GM12878 (cell line): ENCODE results near the gene GAREM1. TPM values are rescaled to one million over a fixed set of nuclear protein-coding genes. Genes with fewer than 3 reads are reported as not detected.

Experiments used
- ATAC-seq: fragments of 200-7000 bp; cut with Tn5 transposase; 3 replicates; pipeline ENCODE4 v1.9.1; 2020; ENCODE audit warnings: mild to moderate bottlenecking, moderate library complexity
- BruUV-seq: library from RNA; stranded (reverse); fragments of 400-500 nt; replicated peaks from 2 replicates; lab custom pipeline; 2021; lab: Mats Ljungman, UMichigan
- CTCF ChIA-PET: fragments of 300-600 bp; sonication (Branson Sonifier 250); formaldehyde crosslinking; extraction: SDS; loops from one replicate; lab custom pipeline; 2021; ENCODE audit warnings: inconsistent platforms; lab: Yijun Ruan, JAX
- POLR2A ChIA-PET: fragments of 350-600 bp; formaldehyde crosslinking; extraction: SDS; loops from one replicate; lab custom pipeline; 2021; ENCODE audit warnings: inconsistent platforms; lab: Charles Lee
- RAD21 ChIA-PET: fragments of 300-600 bp; sonication (Branson Sonifier 250); formaldehyde crosslinking; loops from one replicate; lab custom pipeline; 2023; ENCODE audit warnings: antibody characterized with exemption; ENCODE audit not compliant: unreplicated experiment; lab: Charles Lee
- SMC1A ChIA-PET: fragments of 300-600 bp; sonication (Branson Sonifier 250); formaldehyde crosslinking; loops from one replicate; lab custom pipeline; 2023; ENCODE audit not compliant: unreplicated experiment, uncharacterized antibody; lab: Charles Lee
- DNase-seq: peaks from one replicate; pipeline ENCODE4 v3.0.0-alpha.2; 2011; ENCODE audit warnings: low read depth, low spot score
- FAIRE-seq: peaks from 3 replicates; lab custom pipeline; 2011; peaks lifted over from hg19 to GRCh38; lab: Jason Lieb, UNC
- H2AFZ ChIP-seq: 2 replicates; pipeline ENCODE4 v1.6.0; 2011; ENCODE audit warnings: low read depth, low read length, control low read depth; ENCODE audit not compliant: control insufficient read depth
- H3K27ac ChIP-seq: 2 replicates; pipeline ENCODE4 v1.5.1; 2011; ENCODE audit warnings: control low read depth; ENCODE audit not compliant: control insufficient read depth, insufficient read depth
- H3K27me3 ChIP-seq, 2 experiments: replicated peaks in 1 of 2; 2 replicates each; pipeline versions ENCODE4 v1.6.0 to v1.6.1; 2011; ENCODE audit warnings: low read length in 1 of 2; ENCODE audit not compliant: control insufficient read depth in 2 of 2, insufficient read depth in 2 of 2
- H3K36me3 ChIP-seq, 2 experiments: 2 replicates each; pipeline ENCODE4 v1.5.1; 2011; ENCODE audit warnings: low read length in 1 of 2; ENCODE audit not compliant: control insufficient read depth in 2 of 2, insufficient read depth in 2 of 2
- H3K4me1 ChIP-seq: 2 replicates; pipeline ENCODE4 v1.6.1; 2011; ENCODE audit warnings: mild to moderate bottlenecking, low read length, moderate library complexity, mixed read lengths; ENCODE audit not compliant: control insufficient read depth, insufficient read depth
- H3K4me2 ChIP-seq: 2 replicates; pipeline ENCODE4 v1.6.0; 2011; ENCODE audit warnings: control low read depth; ENCODE audit not compliant: control insufficient read depth, insufficient read depth
- H3K4me3 ChIP-seq: fragments of 200-600 bp; sonication (generic); 2 replicates; pipeline ENCODE4 v1.5.1; 2016
- H3K79me2 ChIP-seq: 2 replicates; pipeline ENCODE4 v1.6.0; 2011; ENCODE audit warnings: low read length; ENCODE audit not compliant: control insufficient read depth, insufficient read depth
- H3K9ac ChIP-seq: 2 replicates; pipeline ENCODE4 v1.8.0; 2011; ENCODE audit warnings: low read length, control low read depth, mixed read lengths; ENCODE audit not compliant: control insufficient read depth, insufficient read depth
- H3K9me3 ChIP-seq: replicated peaks from 3 replicates; pipeline ENCODE4 v1.5.1; 2011; ENCODE audit warnings: mild to moderate bottlenecking, low read length; ENCODE audit not compliant: control insufficient read depth, insufficient read depth
- H4K20me1 ChIP-seq: 2 replicates; pipeline ENCODE4 v1.6.0; 2011; ENCODE audit not compliant: control insufficient read depth, insufficient read depth
- BCL11A ChIP-seq: IDR thresholded peaks from 2 replicates; pipeline ENCODE4 v1.6.1; 2011; ENCODE audit warnings: low read depth, low read length
- IKZF2 ChIP-seq, 2 experiments: fragments of 450-650 bp; IDR thresholded peaks; 2 replicates each; pipeline ENCODE4 v1.6.1; 2017; ENCODE audit warnings: mild to moderate bottlenecking in 2 of 2, moderate library complexity in 2 of 2
- KAT2A ChIP-seq: conservative IDR thresholded peaks from 2 replicates; pipeline ENCODE4 v1.6.1; 2011; ENCODE audit warnings: low read depth, low read length; ENCODE audit not compliant: control insufficient read depth
- MXI1 ChIP-seq: fragments of 150-350 bp; IDR thresholded peaks from 2 replicates; pipeline ENCODE4 v1.6.1; 2011; ENCODE audit warnings: low read depth, mild to moderate bottlenecking, inconsistent platforms, low read length, improper control_type of control experiment
- POLR2AphosphoS5 ChIP-seq: IDR thresholded peaks from 2 replicates; pipeline ENCODE4 v1.6.1; 2011; ENCODE audit warnings: mild to moderate bottlenecking, low read length, inconsistent platforms
- RELB ChIP-seq: fragments of 450-650 bp; IDR thresholded peaks from 2 replicates; pipeline ENCODE4 v1.6.1; 2017; ENCODE audit warnings: low read depth, mild to moderate bottlenecking, moderate library complexity
- WGBS: methylation state at CpG from one replicate; pipeline ENCODE4 v1.1.6; 2016; ENCODE audit warnings: low lambda C conversion rate; ENCODE audit not compliant: insufficient replicate concordance, insufficient coverage; ENCODE audit errors: missing lambda C conversion rate; 5-methylcytosine and 5-hydroxymethylcytosine counted together
- in situ Hi-C: fragments of 300-500 bp; cut with MboI; formaldehyde crosslinking; loops from 9 replicates; pipeline ENCODE4 v1.14.3; 2018; ENCODE audit warnings: mixed read lengths
- intact Hi-C: fragments of 100-400 bp; cut with micrococcal nuclease; formaldehyde crosslinking; loops from one replicate; pipeline ENCODE4 v1.14.2; 2022; ENCODE audit not compliant: unreplicated experiment
- polyA plus RNA-seq, 11 experiments: library from polyadenylated mRNA; depleted of rRNA in 4 of 11; unstranded in 6 of 11; stranded (reverse) in 5 of 11; fragments of >200 nt; fragmentation: Nextera tagmentation in 4 of 11; fragmentation: Illumina TruSeq in 1 of 11; extraction: Ambion mirVana in 4 of 11; extraction: Trizol in 1 of 11; gene quantifications; 1 replicate in 1 of 11; 2 replicates in 10 of 11; pipeline versions ENCODE4 v1.2.1 to v1.2.3, GENCODE V29; 2011 to 2016; ENCODE audit warnings: inconsistent platforms in 2 of 11, missing spikeins in 2 of 11, low read depth in 1 of 11
- total RNA-seq, 4 experiments: library from RNA; depleted of rRNA in 3 of 4; stranded (reverse); fragments of >200 nt in 3 of 4; fragmentation: Illumina TruSeq in 1 of 4; extraction: Trizol in 1 of 4; gene quantifications; 2 replicates each; pipeline versions ENCODE4 v1.2.1 to v1.2.3, GENCODE V29; 2013 to 2021

Gene GAREM1
- total and polyA plus RNA-seq, 10 of the 15 experiments (the other 5 are each of a cell fraction or from before 2014, with no cell fraction given) = 0.05 to 0.29 (median 0.05) TPM; not detected in 7

GRCh38 chr18:32472841-32473240 lies 2.2 kb upstream of the GAREM1 start:
- intact Hi-C loops = loop anchor here (10.0 kb wide), 1 partner anchor 198 kb away; no protein-coding TSS in a partner anchor
- ATAC-seq = no peak

More at GRCh38 chr18:32472841-32473240, 2.2 kb upstream of the GAREM1 start:
- Histone ChIP-seq H3K36me3 (no peaks in the 10 kb centered on the region), H3K4me1 (no peaks in the 10 kb centered on the region), H3K79me2 (no peaks in the 10 kb centered on the region), H3K4me2 (no peak overlapping the region), H3K27ac (no peak overlapping the region), H2AFZ (no peak overlapping the region), H4K20me1 (no peaks in the 10 kb centered on the region), H3K4me3 (no peak overlapping the region), H3K9me3 (no peaks in the 10 kb centered on the region), H3K9ac (no peak overlapping the region), H3K27me3 (peaks cover 8 to 24% of the 10 kb centered on the region in 2 experiments)
- DNase-seq = no peak
- POLR2A ChIA-PET = no interaction called here
- WGBS = 0% methylated on average over 1 of the region's 1 CpG
- FAIRE-seq = no peak
- SMC1A ChIA-PET = interaction anchor here (1.1 kb wide), 1 partner anchor 9 kb away, joined by 3 read pairs; no protein-coding TSS in a partner anchor
- in situ Hi-C loops = no loop called here
- RAD21 ChIA-PET = no interaction called here
- no TSS peak for BruUV-seq
- TF ChIP-seq POLR2AphosphoS5 (no peak), RELB (no peak), KAT2A (no peak), MXI1 (no peak), IKZF2 (IDR thresholded peaks at IDR 0.05) (no peak), BCL11A (no peak)
- CTCF ChIA-PET = interaction anchor here (0.8 kb wide), 1 partner anchor 184 kb away, joined by 3 read pairs; no protein-coding TSS in a partner anchor
